ENCODE data around the gene MADD.
A peak's percentile ranks its signal among the peaks of the same experiment; 100 is the strongest.

Gene MADD

GRCh38 chr11:47253660-47254059, 16.3 kb upstream of the MADD start:
- no peak for DNase-seq

- no peak for DNase-seq
These were observed 15.5 kb upstream of the MADD start for GRCh38 chr11:47254386-47254785.

GRCh38 chr11:47256374-47256773, 13.6 kb upstream of the MADD start:
- no peak for DNase-seq

- DNase-seq = no peak
These were observed 12.8 kb upstream of the MADD start for GRCh38 chr11:47257177-47257516.

GRCh38 chr11:47257517-47258316, 12.2 kb upstream of the MADD start, which contains the start of gene NR1H3:
Gene NR1H3 (plus strand): TSS chr11:47257996. CDS start chr11:47259217, 1,221 bp downstream.
- no peak for DNase-seq

GRCh38 chr11:47258317-47258902, 11.5 kb upstream of the MADD start:
- DNase-seq = no peak

- no peak for DNase-seq
These were observed 10.5 kb upstream of the MADD start for GRCh38 chr11:47259232-47259977.

GRCh38 chr11:47260366-47260765, 9.6 kb upstream of the MADD start:
- DNase-seq = no peak

GRCh38 chr11:47261291-47261800, 8.6 kb upstream of the MADD start:
- DNase-seq = no peak

- no peak for DNase-seq
These were observed 5.8 kb upstream of the MADD start for GRCh38 chr11:47264119-47264518.

- no peak for DNase-seq
These were observed 5.4 kb upstream of the MADD start for GRCh38 chr11:47264521-47264920.

GRCh38 chr11:47267876-47268275, 2.1 kb upstream of the MADD start:
- no peak for DNase-seq

GRCh38 chr11:47268448-47269001, 1.4 kb upstream of the MADD start:
- DNase-seq = no peak

- DNase-seq = peak; percentile 58
These were observed 718 bp upstream of the MADD start for GRCh38 chr11:47269002-47269828.

GRCh38 chr11:47270331-47271271, 668 bp downstream of the MADD start:
- DNase-seq = no peak

GRCh38 chr11:47271328-47271727, 1.4 kb downstream of the MADD start:
- no peak for DNase-seq

- no peak for DNase-seq
These were observed 2.2 kb downstream of the MADD start for GRCh38 chr11:47271961-47272661.

- no peak for DNase-seq
These were observed 2.8 kb downstream of the MADD start for GRCh38 chr11:47272706-47273105.

- no peak for DNase-seq
These were observed 4.7 kb downstream of the MADD start for GRCh38 chr11:47274495-47275235.

GRCh38 chr11:47276923-47277322, 7.0 kb downstream of the MADD start:
- DNase-seq = no peak

Measured in NCI-H1436 treated with DMSO at 0.1 percent for 48 hours (cell line).